ENCODE data around the gene DLGAP1.
"Not testable (repeated sequence)": the region's sequence is repeated elsewhere in the genome, so short reads cannot be mapped to it uniquely, and the experiment has no call there.

DNA sequence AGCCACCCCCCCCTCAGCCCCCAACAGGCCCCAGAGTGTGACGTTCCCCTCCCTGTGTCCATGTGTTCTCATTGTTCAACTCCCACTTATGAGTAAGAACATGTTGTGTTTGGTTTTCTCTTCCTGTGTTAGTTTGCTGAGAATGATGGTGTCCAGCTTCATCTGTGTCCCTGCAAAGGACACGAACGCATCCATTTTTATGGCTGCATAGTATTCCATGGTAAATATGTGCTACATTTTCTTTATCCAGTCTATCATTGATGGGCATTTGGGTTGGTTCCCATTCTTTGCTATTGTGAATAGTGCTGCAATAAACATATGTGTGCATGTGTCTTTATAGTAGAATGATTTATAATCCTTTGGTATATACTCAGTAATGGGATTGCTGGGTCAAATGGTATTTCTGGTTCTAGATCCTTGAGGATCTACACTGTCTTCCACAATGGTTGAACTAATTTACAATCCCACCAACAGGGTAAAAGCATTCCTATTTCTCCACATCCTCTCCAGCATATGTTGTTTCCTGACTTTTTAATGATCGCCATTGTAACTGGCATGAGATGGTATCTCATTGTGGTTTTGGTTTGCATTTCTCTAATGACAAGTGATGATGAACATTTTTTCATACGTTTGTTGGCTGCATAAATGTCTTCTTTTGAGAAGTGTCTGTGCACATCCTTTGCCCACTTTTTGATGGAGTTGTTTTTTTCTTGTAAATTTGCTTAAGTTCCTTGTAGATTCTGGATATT lies 760.9 kb downstream of the DLGAP1 start:
- not testable (repeated sequence) for TF ChIP-seq ZNF274 (IDR thresholded peaks at IDR 0.05; ENCODE audit: low read depth, low read length); SUZ12 (IDR thresholded peaks at IDR 0.05; ENCODE audit: extremely low read depth, insufficient read depth, insufficient read length); YY1 (IDR thresholded peaks at IDR 0.05; ENCODE audit: insufficient read depth, insufficient read length)
